Body of pancreas (tissue), 4 donors: ENCODE measurements around the gene SPATA25. TPM values are rescaled to one million over a fixed set of nuclear protein-coding genes. Genes with fewer than 3 reads are reported as not detected.

ENCODE experiments used
- ATAC-seq: fragments of 150-250 bp; one replicate; pipeline ENCODE4 v1.9.1; 2016
- DNase-seq, 4 donors: peaks; one replicate each; pipeline ENCODE4 v3.0.0-alpha.2; 2019
- H3K27ac ChIP-seq, 4 donors: fragments of 200-600 bp; sonication (generic); 1 replicate in 3 of 4; 2 replicates in 1 of 4; pipeline versions ENCODE4 v1.5.1 to v1.6.1; 2016 to 2019; ENCODE audit warnings: mild to moderate bottlenecking in 1 of 4, mixed read lengths in 1 of 4, moderate library complexity in 1 of 4
- H3K27me3 ChIP-seq, 2 donors: fragments of 200-600 bp; sonication (generic); one replicate each; pipeline ENCODE4 v1.6.0; 2016; ENCODE audit warnings: mild to moderate bottlenecking in 1 of 2
- H3K36me3 ChIP-seq, 2 donors: fragments of 200-600 bp; sonication (generic); replicated peaks in 1 of 2; 2 replicates each; pipeline ENCODE4 v1.5.1; 2016; ENCODE audit warnings: low read depth in 2 of 2; ENCODE audit not compliant: insufficient read depth in 1 of 2
- H3K4me1 ChIP-seq: fragments of 200-600 bp; sonication (generic); one replicate; pipeline ENCODE4 v1.6.0; 2016
- H3K4me3 ChIP-seq, 2 donors: fragments of 200-600 bp; sonication (generic); 1 replicate in 1 of 2; 2 replicates in 1 of 2; pipeline ENCODE4 v1.5.1; 2016 to 2019
- H3K9me3 ChIP-seq, 3 donors: fragments of 200-600 bp; sonication (generic); 1 replicate in 2 of 3; 2 replicates in 1 of 3; pipeline ENCODE4 v1.5.1; 2016
- CTCF ChIP-seq, 7 experiments: fragments of 450-650 bp in 4 of 7; fragments of 200-600 bp in 3 of 7; sonication (generic) in 3 of 7; IDR thresholded peaks; one replicate each; pipeline ENCODE4 v1.5.1; 2016 to 2019; ENCODE audit warnings: antibody characterized with exemption in 7 of 7
- POLR2A ChIP-seq, 3 donors: fragments of 450-650 bp; IDR thresholded peaks; one replicate each; pipeline ENCODE4 v1.6.1; 2016; ENCODE audit warnings: antibody characterized with exemption in 3 of 3, mild to moderate bottlenecking in 2 of 3
- WGBS, 2 donors: methylation state at CpG; one replicate each; pipeline ENCODE4 v1.1.5; 2017; 5-methylcytosine and 5-hydroxymethylcytosine counted together
- intact Hi-C: fragments of 100-400 bp; cut with DNase I; formaldehyde crosslinking; loops from one replicate; pipeline ENCODE4 v1.15.1; 2023
- total RNA-seq, 2 donors: library from RNA; depleted of rRNA; stranded (reverse); fragments of >200 nt; gene quantifications; one replicate each; pipeline ENCODE4 v1.1.0, GENCODE V29; 2016

The SPATA25 gene
- total RNA-seq, 2 donors from 2014 or later: 1.3 to 2.6 TPM

GRCh38 chr20:45919542-45920399, 32.3 kb upstream of the SPATA25 start:
- WGBS, 2 donors: 39 to 48% methylated on average over 11 of the region's 11 CpGs
- ATAC-seq (peak; percentile 43), DNase-seq (peak in 3 of 4 donors; percentile 55 to 59 (median 58))
- Histone ChIP-seq H3K27ac (peak overlapping the region in 1 of 4 donors; percentile 28), H3K36me3 (no peaks in the 10 kb centered on the region), H3K4me1 (no peaks in the 10 kb centered on the region), H3K27me3 (no peaks in the 10 kb centered on the region), H3K4me3 (no peak overlapping the region), H3K9me3 (no peaks in the 10 kb centered on the region)
- intact Hi-C loops: no loop called here
- no peak for TF ChIP-seq CTCF (IDR thresholded peaks at IDR 0.05)
- no peak for TF ChIP-seq POLR2A (IDR thresholded peaks at IDR 0.05)

- Histone ChIP-seq H3K4me3 (no peak overlapping the region), H3K27ac (peak overlapping the region in 2 of 4 donors; percentile 28 to 51), H3K36me3 (no peaks in the 10 kb centered on the region), H3K4me1 (no peaks in the 10 kb centered on the region), H3K27me3 (no peaks in the 10 kb centered on the region), H3K9me3 (no peaks in the 10 kb centered on the region)
- DNase-seq (no peak), ATAC-seq (no peak)
- 84 to 96% methylated on average over 12 of the region's 12 CpGs for WGBS, 2 donors
- TF ChIP-seq CTCF (IDR thresholded peaks at IDR 0.05) (no peak), POLR2A (IDR thresholded peaks at IDR 0.05) (no peak)
- intact Hi-C loops: no loop called here
Measured at GRCh38 chr20:45918779-45919537, 31.5 kb upstream of the SPATA25 start.

GRCh38 chr20:45918182-45918737, 30.8 kb upstream of the SPATA25 start:
- Histone ChIP-seq H3K27me3 (no peaks in the 10 kb centered on the region), H3K27ac (peak overlapping the region in 2 of 4 donors; percentile 28 to 51), H3K9me3 (no peaks in the 10 kb centered on the region), H3K36me3 (no peaks in the 10 kb centered on the region), H3K4me3 (no peak overlapping the region), H3K4me1 (no peaks in the 10 kb centered on the region)
- peak; percentile 30 for ATAC-seq
- no peak for DNase-seq
- WGBS, 2 donors: 75 to 77% methylated on average over 5 of the region's 5 CpGs
- no peak for TF ChIP-seq CTCF (IDR thresholded peaks at IDR 0.05)
- no peak for TF ChIP-seq POLR2A (IDR thresholded peaks at IDR 0.05)
- intact Hi-C loops: no loop called here

GRCh38 chr20:45917790-45918141, 30.3 kb upstream of the SPATA25 start:
- no peaks in the 10 kb centered on the region for H3K27me3 ChIP-seq
- intact Hi-C loops: no loop called here
- peak overlapping the region in 2 of 4 donors; percentile 28 to 51 for H3K27ac ChIP-seq
- H3K4me3 ChIP-seq: no peak overlapping the region
- DNase-seq (peak in 1 of 4 donors; percentile 36), ATAC-seq (no peak)
- no peaks in the 10 kb centered on the region for H3K9me3 ChIP-seq
- no peak for TF ChIP-seq CTCF (IDR thresholded peaks at IDR 0.05)
- no peak for TF ChIP-seq POLR2A (IDR thresholded peaks at IDR 0.05)
- 78 to 84% methylated on average over 5 of the region's 5 CpGs for WGBS, 2 donors
- no peaks in the 10 kb centered on the region for H3K36me3 ChIP-seq
- no peaks in the 10 kb centered on the region for H3K4me1 ChIP-seq
